GM23248 (cell line): ENCODE data around the gene DYSF. TPM values are rescaled to one million over a fixed set of nuclear protein-coding genes. Genes with fewer than 3 reads are reported as not detected.

ENCODE experiments used
- DNase-seq: peaks from one replicate; pipeline ENCODE4 v3.0.0-alpha.2; 2015
- H2AFZ ChIP-seq: fragments of 200-600 bp; sonication (generic); 2 replicates; pipeline ENCODE4 v1.6.1; 2016; ENCODE audit warnings: antibody characterized with exemption
- H3F3A ChIP-seq: fragments of 200-600 bp; sonication (generic); 2 replicates; pipeline ENCODE4 v1.6.1; 2016; ENCODE audit warnings: mild to moderate bottlenecking, antibody characterized with exemption, mixed run types; ENCODE audit not compliant: insufficient read depth
- H3K27ac ChIP-seq: fragments of 200-600 bp; sonication (generic); 2 replicates; pipeline ENCODE4 v1.5.1; 2016; ENCODE audit warnings: mild to moderate bottlenecking
- H3K27me3 ChIP-seq: fragments of 200-600 bp; sonication (generic); replicated peaks from 2 replicates; pipeline ENCODE4 v1.6.1; 2016; ENCODE audit warnings: mild to moderate bottlenecking; ENCODE audit not compliant: insufficient read depth
- H3K36me3 ChIP-seq: fragments of 200-600 bp; sonication (generic); 2 replicates; pipeline ENCODE4 v1.6.1; 2016; ENCODE audit warnings: low read depth, mild to moderate bottlenecking
- H3K4me1 ChIP-seq: fragments of 200-600 bp; sonication (generic); 2 replicates; pipeline ENCODE4 v1.6.1; 2016; ENCODE audit warnings: mild to moderate bottlenecking; ENCODE audit not compliant: insufficient read depth
- H3K4me2 ChIP-seq: fragments of 200-600 bp; sonication (generic); one replicate; pipeline ENCODE4 v1.6.1; 2016; ENCODE audit warnings: mild to moderate bottlenecking; ENCODE audit not compliant: unreplicated experiment
- H3K4me3 ChIP-seq: fragments of 200-600 bp; sonication (generic); 2 replicates; pipeline ENCODE4 v1.5.1; 2016; ENCODE audit warnings: mild to moderate bottlenecking
- H3K79me2 ChIP-seq: fragments of 200-600 bp; sonication (generic); 2 replicates; pipeline ENCODE4 v1.6.1; 2016; ENCODE audit warnings: mild to moderate bottlenecking; ENCODE audit not compliant: insufficient read depth
- H3K9ac ChIP-seq: fragments of 200-600 bp; sonication (generic); 2 replicates; pipeline ENCODE4 v1.6.1; 2016; ENCODE audit warnings: mild to moderate bottlenecking
- H3K9me2 ChIP-seq: fragments of 200-600 bp; sonication (generic); 2 replicates; pipeline ENCODE4 v1.6.1; 2016; ENCODE audit warnings: mixed run types, mild to moderate bottlenecking, moderate library complexity; ENCODE audit not compliant: insufficient read depth
- H3K9me3 ChIP-seq: fragments of 200-600 bp; sonication (generic); one replicate; pipeline ENCODE4 v1.6.1; 2017; ENCODE audit warnings: low read depth
- H4K20me1 ChIP-seq: fragments of 200-600 bp; sonication (generic); 2 replicates; pipeline ENCODE4 v1.6.0; 2016; ENCODE audit not compliant: insufficient read depth
- EZH2 ChIP-seq: fragments of 200-600 bp; sonication (generic); IDR thresholded peaks from 2 replicates; pipeline ENCODE4 v1.6.1; 2018; ENCODE audit warnings: antibody characterized with exemption, mild to moderate bottlenecking; ENCODE audit not compliant: insufficient read depth, poor library complexity, severe bottlenecking
- EZH2phosphoT487 ChIP-seq: fragments of 200-600 bp; sonication (generic); IDR thresholded peaks from 2 replicates; pipeline ENCODE4 v1.6.1; 2018; ENCODE audit warnings: antibody characterized with exemption, moderate library complexity, mild to moderate bottlenecking, low read depth; ENCODE audit not compliant: insufficient read depth
- WGBS, 2 experiments: methylation state at CpG; one replicate each; pipeline ENCODE4 v1.1.6; 2015 to 2017; ENCODE audit warnings: low lambda C conversion rate in 2 of 2, low coverage in 1 of 2; ENCODE audit errors: missing lambda C conversion rate in 2 of 2; 5-methylcytosine and 5-hydroxymethylcytosine counted together
- in situ Hi-C: fragments of 300-500 bp; cut with MboI; formaldehyde crosslinking; loops from 2 replicates; pipeline ENCODE4 v1.15.0; 2020
- polyA plus RNA-seq: library from polyadenylated mRNA; unstranded; fragments of >200 nt; fragmentation: Nextera tagmentation; extraction: Ambion mirVana; gene quantifications from 2 replicates; pipeline ENCODE4 v1.2.1, GENCODE V29; 2016
- total RNA-seq: library from RNA; depleted of rRNA; stranded (reverse); fragments of >200 nt; shearing (Covaris generic); gene quantifications from 2 replicates; pipeline ENCODE4 v1.2.3, GENCODE V29; 2014

Gene DYSF
- total and polyA plus RNA-seq, 2 experiments from 2014 or later, result 0.25 to 0.54 TPM

- no peak overlapping the region for H3K27ac ChIP-seq
- no peaks in the 10 kb centered on the region for H3F3A ChIP-seq
- H3K9me2 ChIP-seq, result no peaks in the 10 kb centered on the region
- no peaks in the 10 kb centered on the region for H3K9me3 ChIP-seq
- no peaks in the 10 kb centered on the region for H3K36me3 ChIP-seq
- no peaks in the 10 kb centered on the region for H3K27me3 ChIP-seq
- no peaks in the 10 kb centered on the region for H3K79me2 ChIP-seq
- no peak overlapping the region for H2AFZ ChIP-seq
- no peak overlapping the region for H3K4me3 ChIP-seq
- no peak overlapping the region for H3K9ac ChIP-seq
- no peaks in the 10 kb centered on the region for H3K4me1 ChIP-seq
- in situ Hi-C loops, result no loop called here
- DNase-seq, result no peak
- 81% methylated on average over 9 of the region's 9 CpGs for WGBS, 2 experiments
- no peaks in the 10 kb centered on the region for H4K20me1 ChIP-seq
- H3K4me2 ChIP-seq, result no peak overlapping the region
- TF ChIP-seq EZH2phosphoT487 (no peak), EZH2 (no peak)
Observed at GRCh38 chr2:71675296-71675695, 221.9 kb downstream of the DYSF start.

- no peaks in the 10 kb centered on the region for H3K9me3 ChIP-seq
- no peak overlapping the region for H2AFZ ChIP-seq
- 81 to 85% methylated on average over 6 of the region's 6 CpGs for WGBS, 2 experiments
- no peaks in the 10 kb centered on the region for H3K9me2 ChIP-seq
- no peaks in the 10 kb centered on the region for H3K4me1 ChIP-seq
- H3K27me3 ChIP-seq, result no peaks in the 10 kb centered on the region
- H3F3A ChIP-seq, result no peaks in the 10 kb centered on the region
- H3K4me2 ChIP-seq, result no peak overlapping the region
- H3K79me2 ChIP-seq, result no peaks in the 10 kb centered on the region
- no peak overlapping the region for H3K27ac ChIP-seq
- in situ Hi-C loops, result no loop called here
- no peak overlapping the region for H3K9ac ChIP-seq
- H3K4me3 ChIP-seq, result no peak overlapping the region
- DNase-seq, result no peak
- H4K20me1 ChIP-seq, result no peaks in the 10 kb centered on the region
- no peak for TF ChIP-seq EZH2phosphoT487
- TF ChIP-seq EZH2, result no peak
- no peaks in the 10 kb centered on the region for H3K36me3 ChIP-seq
Observed at GRCh38 chr2:71678874-71679273, 225.5 kb downstream of the DYSF start.

DNA sequence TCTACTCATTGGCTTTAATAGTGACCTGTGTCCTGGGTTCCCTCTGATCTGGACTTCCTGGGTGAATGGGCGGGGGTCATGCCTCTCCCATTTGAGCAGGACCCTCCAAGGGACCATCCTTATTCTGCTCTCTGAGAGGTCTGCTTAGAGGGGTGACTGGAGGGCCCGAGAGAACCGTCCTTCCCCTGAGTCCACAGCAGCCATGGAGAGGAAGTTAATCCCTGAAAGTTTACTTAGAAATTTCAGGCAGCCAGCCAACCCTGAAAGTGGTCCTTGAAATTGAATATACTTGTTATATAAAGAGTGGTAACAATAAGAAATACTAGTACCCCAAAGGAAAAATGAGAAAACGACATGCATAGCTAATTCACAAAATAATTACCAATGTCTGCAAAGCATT lies 226.1 kb downstream of the DYSF start:
- H3K9ac ChIP-seq, result no peak overlapping the region
- no peaks in the 10 kb centered on the region for H3K79me2 ChIP-seq
- H3K4me3 ChIP-seq, result no peak overlapping the region
- H2AFZ ChIP-seq, result no peak overlapping the region
- no peak overlapping the region for H3K27ac ChIP-seq
- WGBS, 2 experiments, result 66 to 68% methylated on average over 4 of the region's 4 CpGs
- H3K9me2 ChIP-seq, result no peaks in the 10 kb centered on the region
- no peaks in the 10 kb centered on the region for H4K20me1 ChIP-seq
- in situ Hi-C loops, result no loop called here
- no peaks in the 10 kb centered on the region for H3K4me1 ChIP-seq
- TF ChIP-seq EZH2phosphoT487 (no peak), EZH2 (no peak)
- no peak for DNase-seq
- no peak overlapping the region for H3K4me2 ChIP-seq
- no peaks in the 10 kb centered on the region for H3K9me3 ChIP-seq
- H3K27me3 ChIP-seq, result no peaks in the 10 kb centered on the region
- no peaks in the 10 kb centered on the region for H3K36me3 ChIP-seq
- H3F3A ChIP-seq, result no peaks in the 10 kb centered on the region

DNA sequence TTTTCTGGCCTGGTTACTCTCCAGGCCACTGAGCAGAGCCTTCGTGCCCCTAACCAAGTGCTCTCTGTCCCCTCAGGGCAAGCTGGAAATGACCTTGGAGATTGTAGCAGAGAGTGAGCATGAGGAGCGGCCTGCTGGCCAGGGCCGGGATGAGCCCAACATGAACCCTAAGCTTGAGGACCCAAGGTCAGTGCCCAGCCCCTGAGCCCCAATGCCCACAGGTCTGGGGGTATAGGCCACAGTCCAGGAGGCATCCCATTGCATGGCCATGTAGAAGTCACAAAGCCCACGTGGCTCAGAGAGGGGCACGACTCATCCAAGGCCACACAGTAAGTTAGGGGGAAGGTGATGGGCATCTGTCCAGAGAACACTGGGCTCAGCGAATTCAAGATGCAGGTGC lies 227.6 kb downstream of the DYSF start:
- in situ Hi-C loops, result no loop called here
- TF ChIP-seq EZH2, result no peak
- TF ChIP-seq EZH2phosphoT487, result no peak
- Histone ChIP-seq H3K27me3 (no peaks in the 10 kb centered on the region), H3K9me3 (no peaks in the 10 kb centered on the region), H3K9me2 (no peaks in the 10 kb centered on the region), H3K4me2 (no peak overlapping the region), H3K4me3 (no peak overlapping the region), H3K4me1 (no peaks in the 10 kb centered on the region), H3F3A (no peaks in the 10 kb centered on the region), H2AFZ (no peak overlapping the region), H3K27ac (no peak overlapping the region), H3K79me2 (no peaks in the 10 kb centered on the region), H4K20me1 (no peaks in the 10 kb centered on the region), H3K36me3 (no peaks in the 10 kb centered on the region), H3K9ac (no peak overlapping the region)
- WGBS, 2 experiments, result 80 to 88% methylated on average over 6 of the region's 6 CpGs
- DNase-seq, result no peak

- in situ Hi-C loops, result no loop called here
Observed at GRCh38 chr2:71681626-71682025, 228.3 kb downstream of the DYSF start.

More at GRCh38 chr2:71681626-71682025, 228.3 kb downstream of the DYSF start:
- H3K27me3 ChIP-seq, result no peaks in the 10 kb centered on the region
- H3K79me2 ChIP-seq, result no peaks in the 10 kb centered on the region
- no peak overlapping the region for H3K4me2 ChIP-seq
- H3K36me3 ChIP-seq, result no peaks in the 10 kb centered on the region
- DNase-seq, result no peak
- H3K9me2 ChIP-seq, result no peaks in the 10 kb centered on the region
- TF ChIP-seq EZH2phosphoT487 (no peak), EZH2 (no peak)
- 87 to 88% methylated on average over 5 of the region's 5 CpGs for WGBS, 2 experiments
- H3K4me3 ChIP-seq, result no peak overlapping the region
- H2AFZ ChIP-seq, result no peak overlapping the region
- H3K27ac ChIP-seq, result no peak overlapping the region
- no peaks in the 10 kb centered on the region for H3F3A ChIP-seq
- no peak overlapping the region for H3K9ac ChIP-seq
- H3K4me1 ChIP-seq, result no peaks in the 10 kb centered on the region
- H4K20me1 ChIP-seq, result no peaks in the 10 kb centered on the region
- no peaks in the 10 kb centered on the region for H3K9me3 ChIP-seq
